SKM-1 (cell line): ENCODE measurements around the gene HSPB1.
"Not testable (repeated sequence)": the region's sequence is repeated elsewhere in the genome, so short reads cannot be mapped to it uniquely, and the experiment has no call there.

Source experiments
- DNase-seq: peaks from one replicate; lab custom pipeline; 2025; ENCODE audit not compliant: unreplicated experiment; lab: John Stamatoyannopoulos, UW

The HSPB1 gene

GRCh38 chr7:76329479-76329878 is 27.0 kb downstream of the HSPB1 start:
- DNase-seq, result no peak

- no peak for DNase-seq
These were observed 27.8 kb downstream of the HSPB1 start for GRCh38 chr7:76330261-76330660.

- DNase-seq, result no peak
These were observed 28.2 kb downstream of the HSPB1 start for GRCh38 chr7:76330673-76331072.

GRCh38 chr7:76332078-76332477 is 29.6 kb downstream of the HSPB1 start:
- DNase-seq, result no peak

- no peak for DNase-seq
These were observed 31.1 kb downstream of the HSPB1 start for GRCh38 chr7:76333511-76334101.

- DNase-seq, result no peak
These were observed 32.0 kb downstream of the HSPB1 start for GRCh38 chr7:76334320-76334967.

GRCh38 chr7:76335417-76335816 is 32.9 kb downstream of the HSPB1 start:
- not testable (repeated sequence) for DNase-seq

- DNase-seq, result no peak
These were observed 33.6 kb downstream of the HSPB1 start for GRCh38 chr7:76336094-76336493.

GRCh38 chr7:76337147-76337546 is 34.7 kb downstream of the HSPB1 start:
- no peak for DNase-seq

GRCh38 chr7:76338298-76339084 is 36.0 kb downstream of the HSPB1 start:
- no peak for DNase-seq

GRCh38 chr7:76340617-76341131 is 38.2 kb downstream of the HSPB1 start:
- no peak for DNase-seq

GRCh38 chr7:76342222-76342621 is 39.7 kb downstream of the HSPB1 start:
- DNase-seq, result no peak

GRCh38 chr7:76343294-76343930 is 40.9 kb downstream of the HSPB1 start:
- DNase-seq, result no peak

GRCh38 chr7:76343931-76344321 is 41.5 kb downstream of the HSPB1 start:
- no peak for DNase-seq

GRCh38 chr7:76346097-76346496 is 43.6 kb downstream of the HSPB1 start:
- no peak for DNase-seq

GRCh38 chr7:76346778-76347177 is 44.3 kb downstream of the HSPB1 start:
- no peak for DNase-seq

- no peak for DNase-seq
These were observed 45.2 kb downstream of the HSPB1 start for GRCh38 chr7:76347710-76348109.

- no peak for DNase-seq
These were observed 46.9 kb downstream of the HSPB1 start for GRCh38 chr7:76349313-76349885.

- DNase-seq, result no peak
These were observed 48.9 kb downstream of the HSPB1 start for GRCh38 chr7:76351372-76351771.

- no peak for DNase-seq
These were observed 49.7 kb downstream of the HSPB1 start for GRCh38 chr7:76352193-76352592.

- no peak for DNase-seq
These were observed 51.3 kb downstream of the HSPB1 start for GRCh38 chr7:76353744-76354143.
